Activated CD4-positive, alpha-beta T cell treated with anti-CD3 and anti-CD28 coated beads, Interleukin-2, amount 50 U/mL, for 24 hours (primary cell): Measurements from ENCODE around the gene ROBO1.

Source experiments
- DNase-seq, 2 donors: peaks; one replicate each; pipeline ENCODE4 v3.0.0-alpha.2; 2020; ENCODE audit warnings: low read depth in 1 of 2, low spot score in 1 of 2

Gene ROBO1

DNA sequence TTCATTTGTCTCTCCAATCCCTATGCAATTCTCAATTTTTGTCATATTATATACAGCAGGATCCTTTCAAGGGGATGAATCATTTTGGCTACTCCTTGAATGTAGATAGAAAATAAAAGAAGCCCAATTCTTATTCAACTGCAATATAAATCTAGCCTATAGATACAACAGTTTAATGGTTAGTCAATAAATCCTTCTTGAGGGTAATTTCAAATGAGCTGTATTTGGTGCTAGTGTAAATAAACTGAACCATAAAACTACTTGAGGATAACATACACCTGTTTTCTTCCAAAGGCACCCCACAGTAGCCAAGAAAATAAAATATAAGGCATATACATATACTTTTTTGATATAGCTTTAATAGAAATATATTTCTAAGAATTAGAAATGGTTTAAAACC is 830.3 kb downstream of the ROBO1 start:
- no peak for DNase-seq

DNA sequence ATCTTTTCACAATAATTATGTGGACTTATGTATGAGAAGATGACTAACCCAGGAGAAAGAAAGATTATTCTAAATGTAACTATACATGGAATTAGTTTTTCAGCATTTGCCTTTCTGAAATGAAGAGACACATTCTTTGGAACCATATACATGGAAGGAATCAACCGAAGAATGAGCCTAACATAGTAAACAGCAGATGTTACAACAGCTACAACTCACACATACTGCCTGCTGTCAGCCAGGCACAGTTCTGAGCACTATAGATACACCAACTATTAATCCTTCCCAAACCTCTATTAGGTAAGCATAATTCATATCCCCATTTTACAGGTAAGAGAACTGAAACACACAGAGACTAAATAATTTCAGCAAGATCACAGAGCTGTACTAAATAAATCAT is 840.0 kb downstream of the ROBO1 start:
- no peak for DNase-seq

DNA sequence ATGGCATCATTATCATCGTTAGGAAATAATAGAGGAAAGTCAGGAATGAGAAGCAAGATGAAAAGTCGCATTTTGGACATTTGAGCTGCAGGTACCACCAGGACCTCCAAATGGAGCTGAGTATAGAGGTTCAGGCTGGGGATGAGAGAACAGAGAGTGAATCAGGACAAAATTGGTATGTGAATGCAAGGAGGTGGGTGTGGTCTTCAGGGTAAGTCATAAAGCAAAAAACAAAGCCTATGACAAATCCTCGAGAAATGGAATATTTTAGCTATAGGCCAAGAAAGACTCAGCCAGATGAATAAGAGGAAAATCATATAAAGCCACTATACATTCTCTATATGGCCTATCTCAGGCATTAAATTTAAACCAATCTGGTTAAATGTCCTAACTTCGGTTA is 841.3 kb downstream of the ROBO1 start:
- no peak for DNase-seq

- DNase-seq, result no peak
Measured at GRCh38 chr3:78924711-78925110, 843.1 kb downstream of the ROBO1 start.

DNA sequence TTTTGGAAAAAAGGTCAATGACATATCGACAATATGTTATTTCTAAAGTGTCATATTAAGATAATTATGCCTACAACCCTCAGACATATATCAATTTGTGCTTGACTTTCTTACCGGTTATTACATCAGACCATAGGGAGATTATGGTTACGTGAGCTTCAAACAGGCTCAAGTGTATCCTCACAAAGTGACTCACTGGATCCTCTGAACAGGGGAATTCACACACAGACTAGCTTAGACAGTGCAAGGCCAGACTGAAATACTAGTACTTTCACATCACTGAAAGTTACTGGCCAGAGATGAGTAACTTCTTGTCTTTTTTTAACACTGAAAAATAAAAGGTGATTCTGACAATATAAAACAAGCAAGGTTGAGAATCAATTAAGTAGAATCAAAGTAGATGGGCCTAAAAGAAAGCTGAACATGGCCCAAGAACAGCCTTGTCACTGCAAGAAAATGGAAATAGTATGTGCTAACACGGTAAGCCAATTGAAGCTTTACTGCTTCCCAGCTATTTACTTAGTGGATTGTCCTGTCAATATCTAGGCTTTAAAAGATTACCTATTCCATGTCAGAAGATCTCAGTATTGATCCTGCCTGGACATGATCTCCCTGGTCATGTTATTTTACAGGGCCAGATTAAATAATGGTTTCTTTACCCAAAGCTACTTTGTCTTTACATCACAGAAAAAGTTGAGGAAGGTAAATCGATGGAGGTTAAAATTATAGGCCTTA is 848.6 kb downstream of the ROBO1 start:
- DNase-seq, result no peak

DNA sequence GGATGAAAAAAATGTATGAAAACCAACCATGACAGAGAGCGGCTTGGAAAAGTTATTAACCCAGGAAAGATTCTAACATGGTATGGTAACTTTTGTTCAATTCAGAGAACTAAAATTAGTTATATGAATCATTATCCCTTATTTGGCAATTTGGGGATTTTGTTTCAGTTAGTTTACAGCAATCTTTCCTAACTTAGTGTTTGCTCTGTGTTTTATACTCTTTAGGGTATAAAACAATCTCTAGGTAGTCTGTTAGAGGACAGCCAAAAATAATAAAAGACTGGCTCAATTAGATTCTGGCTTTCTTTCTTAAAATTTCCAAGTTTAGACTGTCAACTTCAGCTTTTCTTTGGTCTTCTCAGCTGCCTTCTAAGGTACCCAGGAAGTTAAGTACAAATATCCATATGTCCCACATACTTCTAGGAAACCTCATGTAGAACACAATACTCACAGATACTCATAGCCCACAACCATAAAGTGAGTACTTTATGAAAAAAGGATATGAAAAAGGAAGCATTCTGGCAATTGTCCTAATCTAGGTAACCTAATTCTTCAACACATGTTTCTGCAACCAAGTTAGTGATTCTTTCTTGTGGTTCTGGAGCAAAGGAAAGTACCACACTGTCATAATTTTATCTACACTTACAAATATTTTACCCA is 849.3 kb downstream of the ROBO1 start:
- no peak for DNase-seq

GRCh38 chr3:78917536-78917935 is 850.3 kb downstream of the ROBO1 start:
- no peak for DNase-seq

DNA sequence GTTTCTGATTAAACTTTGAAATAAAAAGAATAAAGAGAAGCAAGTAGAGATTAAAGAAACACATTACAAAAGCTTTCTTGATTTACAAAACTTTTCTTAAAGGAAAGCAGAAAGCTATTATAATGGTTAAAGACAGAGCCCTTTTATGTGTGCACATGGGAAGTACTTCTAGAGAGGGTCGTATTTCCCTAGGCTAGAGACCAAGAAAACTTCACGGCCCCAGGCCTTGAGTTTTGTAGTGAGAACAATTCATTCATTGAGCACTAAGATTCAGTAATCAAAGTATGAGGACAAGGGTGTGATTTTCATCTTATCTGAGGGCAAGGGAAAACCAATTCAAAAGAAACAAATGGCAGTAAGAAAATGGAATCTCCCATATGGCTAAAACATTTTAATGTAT is 854.1 kb downstream of the ROBO1 start:
- DNase-seq, result no peak

DNA sequence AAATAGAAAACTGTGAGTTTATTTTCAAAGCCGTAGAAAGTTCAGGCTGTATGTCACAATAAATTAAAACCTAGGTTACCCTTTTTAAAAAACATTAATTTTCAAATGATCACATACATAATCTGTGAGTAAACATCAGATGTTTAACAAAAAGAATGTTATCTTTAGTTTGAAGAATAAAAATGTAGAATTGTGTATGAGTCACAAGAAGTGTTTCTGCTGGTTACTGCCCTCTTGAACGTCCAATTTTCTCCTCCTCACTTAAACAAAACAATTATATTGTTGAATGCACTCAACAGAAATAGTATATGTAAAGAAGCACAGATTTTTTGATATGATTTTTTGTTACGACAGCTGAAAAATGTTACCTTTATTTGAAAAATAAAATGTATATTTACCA is 855.1 kb downstream of the ROBO1 start:
- DNase-seq, result no peak

GRCh38 chr3:78912259-78912658 is 855.5 kb downstream of the ROBO1 start:
- DNase-seq, result no peak

GRCh38 chr3:78911394-78911793 is 856.4 kb downstream of the ROBO1 start:
- no peak for DNase-seq

GRCh38 chr3:78908236-78908635 is 859.6 kb downstream of the ROBO1 start:
- DNase-seq, result no peak

GRCh38 chr3:78907367-78907766 is 860.4 kb downstream of the ROBO1 start:
- no peak for DNase-seq

GRCh38 chr3:78906930-78907329 is 860.9 kb downstream of the ROBO1 start:
- no peak for DNase-seq

- DNase-seq, result no peak
Measured at GRCh38 chr3:78906245-78906644, 861.6 kb downstream of the ROBO1 start.

DNA sequence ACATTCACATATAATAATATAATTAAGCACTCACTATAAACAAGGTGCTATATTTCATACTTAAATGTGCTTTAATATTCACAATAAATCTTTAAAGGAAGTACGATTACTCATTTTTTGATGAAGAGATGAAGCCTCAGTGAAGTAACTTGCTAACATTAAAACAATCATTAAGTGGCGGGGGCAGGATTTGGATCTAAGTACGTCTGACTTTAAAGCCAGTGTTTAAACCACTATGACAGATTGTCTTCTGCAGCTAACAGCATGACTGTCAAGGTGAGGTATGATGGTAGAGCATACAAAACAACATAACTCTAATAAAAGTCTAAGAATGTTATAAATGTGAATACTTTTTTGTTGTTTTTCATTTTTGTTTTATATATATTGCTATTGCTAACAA is 862.1 kb downstream of the ROBO1 start:
- DNase-seq, result no peak

DNA sequence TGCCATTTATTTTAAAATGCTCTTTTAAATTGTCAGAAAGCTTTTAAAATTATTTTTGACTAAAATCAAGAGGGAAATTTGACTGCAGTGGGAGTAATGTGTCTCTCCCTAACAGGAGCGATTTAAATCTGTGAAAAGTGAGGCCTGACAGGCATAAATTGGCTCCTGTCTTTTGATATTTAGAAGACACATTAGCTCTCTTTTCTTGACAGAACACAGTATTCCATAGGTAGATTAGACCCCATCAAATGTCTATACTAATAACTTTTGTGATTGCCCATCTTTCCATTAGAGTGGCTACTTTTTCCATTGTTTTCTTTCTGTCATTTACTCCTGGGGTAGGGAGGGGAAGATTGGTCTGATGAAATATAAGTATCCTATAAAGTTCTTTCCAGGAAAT is 866.3 kb downstream of the ROBO1 start:
- DNase-seq, result no peak

DNA sequence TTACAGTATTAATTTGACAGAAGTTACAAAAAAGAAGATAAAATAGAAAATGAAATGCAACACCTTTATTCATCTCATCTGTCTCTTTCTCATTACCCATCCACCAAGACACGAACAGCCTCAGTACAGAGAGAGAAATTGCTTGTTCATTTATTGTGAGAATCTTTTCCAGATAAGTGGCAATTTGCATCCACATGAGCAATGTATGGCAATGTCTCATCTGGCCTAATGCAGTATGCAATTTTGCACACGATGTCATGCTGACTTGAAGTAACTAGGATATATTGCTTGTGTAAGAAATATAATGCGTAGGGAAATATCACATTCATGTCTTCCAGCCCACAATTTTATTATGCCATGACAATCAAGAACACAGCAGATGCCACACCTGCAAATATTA is 866.9 kb downstream of the ROBO1 start:
- DNase-seq, result no peak

- no peak for DNase-seq
Measured at GRCh38 chr3:78900426-78900825, 867.4 kb downstream of the ROBO1 start.

GRCh38 chr3:78895528-78895927 is 872.3 kb downstream of the ROBO1 start:
- DNase-seq, result no peak

GRCh38 chr3:78894787-78895186 is 873.0 kb downstream of the ROBO1 start:
- no peak for DNase-seq

DNA sequence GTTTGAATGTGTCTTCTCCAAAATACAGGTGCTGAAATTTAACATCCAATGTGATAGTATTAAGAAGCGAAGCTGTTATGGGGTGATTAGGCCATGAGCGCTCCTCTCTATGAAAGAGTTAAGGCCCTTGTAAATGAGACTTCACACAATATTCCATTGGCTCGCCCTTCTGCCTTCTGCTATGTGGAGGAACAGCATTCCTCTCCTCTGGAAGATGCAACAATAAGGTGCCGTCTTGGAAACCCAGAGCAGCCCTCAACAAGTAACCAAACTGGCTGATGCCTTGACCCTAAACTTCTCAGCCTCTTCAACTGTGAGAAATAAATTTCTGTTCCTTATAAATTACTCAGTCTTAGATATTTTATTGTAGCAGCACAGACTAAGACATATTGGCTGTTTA is 874.6 kb downstream of the ROBO1 start:
- DNase-seq, result no peak

- no peak for DNase-seq
Measured at GRCh38 chr3:78889348-78889747, 878.5 kb downstream of the ROBO1 start.
